ENCODE data around the gene DPT. TPM values are rescaled to one million over a fixed set of nuclear protein-coding genes. Genes with fewer than 3 reads are reported as not detected.

The DPT gene
- total RNA-seq, 1 experiment from 2014 or later: not detected

DNA sequence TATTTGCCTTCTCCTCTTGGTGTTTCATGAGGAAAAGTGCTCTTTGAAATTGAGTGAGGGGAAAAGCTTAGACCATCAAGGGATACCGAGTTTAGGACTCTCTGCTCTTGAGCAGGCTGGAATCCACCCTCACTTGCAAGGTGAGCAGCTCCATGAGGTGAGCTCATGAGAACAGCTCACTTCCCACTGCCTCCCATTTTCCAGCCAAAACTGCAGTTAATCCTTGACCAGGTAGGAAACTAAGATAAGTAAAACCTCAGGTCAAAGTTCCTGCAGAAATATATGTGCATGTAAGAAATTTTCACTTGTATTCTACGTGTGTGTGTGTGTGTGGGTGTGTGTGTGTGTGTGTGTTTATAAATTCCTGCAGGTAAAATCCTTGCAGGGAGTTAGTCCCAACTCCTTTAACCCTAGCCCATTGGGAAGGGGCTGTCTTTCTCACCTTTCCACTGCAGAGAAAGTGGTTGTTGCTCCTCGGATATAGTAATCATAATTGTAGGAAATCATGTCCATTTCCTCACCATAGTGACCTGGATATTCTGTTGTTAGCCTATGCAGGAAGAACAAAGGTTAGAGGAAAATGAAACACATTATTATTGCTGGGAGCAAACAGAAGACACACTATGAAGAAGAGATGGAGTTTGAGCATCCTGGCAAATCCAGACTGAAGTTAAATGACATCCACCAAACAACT is 28.3 kb downstream of the DPT start:
- no peak for DNase-seq (ENCODE audit: low read depth)

GRCh38 chr1:168698453-168698852 is 30.6 kb downstream of the DPT start:
- no peak for DNase-seq (ENCODE audit: low read depth)

DNA sequence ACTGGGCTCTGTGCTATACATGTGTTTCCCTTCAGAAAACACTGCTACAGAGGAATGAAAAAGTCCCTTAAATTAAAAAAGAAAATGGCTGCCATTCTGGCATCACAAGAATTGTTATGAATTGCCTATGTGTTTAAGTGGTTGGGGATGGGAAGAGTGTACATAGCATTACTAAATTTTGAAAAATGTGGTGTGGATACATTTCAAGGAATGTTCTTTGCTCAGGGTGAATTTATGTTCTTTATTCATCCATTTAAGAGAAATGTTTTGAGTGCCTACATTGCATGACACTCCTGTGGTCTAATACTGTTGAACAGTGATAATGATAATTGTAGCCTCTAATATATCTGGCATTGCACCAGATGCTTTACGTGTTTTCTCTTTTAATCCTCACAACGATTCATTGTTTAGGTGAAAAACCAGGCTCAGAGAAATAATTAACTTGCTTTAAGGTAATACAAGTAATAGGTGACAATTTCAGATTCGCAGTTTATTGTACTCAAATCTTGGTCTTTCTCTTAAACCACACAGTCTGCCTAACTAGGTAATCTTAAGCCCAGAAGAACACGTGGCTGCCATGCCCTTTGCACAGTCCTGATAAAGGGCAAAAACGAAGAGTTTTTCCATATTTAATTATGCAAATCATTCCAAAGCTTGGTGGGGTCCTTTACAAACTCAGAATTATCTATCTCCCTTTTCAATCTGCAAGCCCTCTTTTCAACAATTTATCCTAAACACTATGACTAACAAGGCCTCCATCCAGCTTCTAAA is 31.5 kb downstream of the DPT start:
- DNase-seq (ENCODE audit: low read depth): no peak

DNA sequence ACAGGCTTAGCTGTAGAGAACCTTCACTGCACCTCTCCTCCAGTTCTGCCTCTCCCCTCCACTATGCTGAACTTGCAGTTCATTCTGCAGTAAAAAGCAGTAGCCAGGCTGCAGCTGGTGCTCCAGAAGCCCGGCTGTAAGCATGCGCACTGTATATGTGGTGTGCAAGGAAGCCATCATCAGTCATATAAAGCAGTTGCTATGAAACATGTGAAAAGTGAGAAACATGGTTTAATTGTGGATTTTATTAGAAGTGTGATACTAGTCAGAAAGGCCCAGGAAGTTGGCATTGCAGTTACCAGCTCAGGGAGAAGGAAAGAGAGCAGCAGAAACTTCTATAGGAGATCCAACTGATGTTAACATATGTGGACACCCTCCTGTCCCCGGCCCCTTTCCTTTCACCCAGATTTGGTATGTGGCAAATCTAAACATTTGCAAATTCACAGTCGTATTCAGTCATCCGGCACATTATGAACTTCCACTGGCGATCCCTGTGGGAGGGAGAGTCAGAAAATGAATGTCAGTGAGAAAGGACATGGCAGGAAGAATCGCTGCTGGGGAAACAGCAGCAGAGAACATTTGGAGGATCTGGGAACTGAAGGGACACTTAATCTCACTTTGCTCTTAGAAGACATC is 32.8 kb downstream of the DPT start:
- no peak for DNase-seq (ENCODE audit: low read depth)

GRCh38 chr1:168693872-168694238 is 35.2 kb downstream of the DPT start:
- DNase-seq (ENCODE audit: low read depth): no peak

DNA sequence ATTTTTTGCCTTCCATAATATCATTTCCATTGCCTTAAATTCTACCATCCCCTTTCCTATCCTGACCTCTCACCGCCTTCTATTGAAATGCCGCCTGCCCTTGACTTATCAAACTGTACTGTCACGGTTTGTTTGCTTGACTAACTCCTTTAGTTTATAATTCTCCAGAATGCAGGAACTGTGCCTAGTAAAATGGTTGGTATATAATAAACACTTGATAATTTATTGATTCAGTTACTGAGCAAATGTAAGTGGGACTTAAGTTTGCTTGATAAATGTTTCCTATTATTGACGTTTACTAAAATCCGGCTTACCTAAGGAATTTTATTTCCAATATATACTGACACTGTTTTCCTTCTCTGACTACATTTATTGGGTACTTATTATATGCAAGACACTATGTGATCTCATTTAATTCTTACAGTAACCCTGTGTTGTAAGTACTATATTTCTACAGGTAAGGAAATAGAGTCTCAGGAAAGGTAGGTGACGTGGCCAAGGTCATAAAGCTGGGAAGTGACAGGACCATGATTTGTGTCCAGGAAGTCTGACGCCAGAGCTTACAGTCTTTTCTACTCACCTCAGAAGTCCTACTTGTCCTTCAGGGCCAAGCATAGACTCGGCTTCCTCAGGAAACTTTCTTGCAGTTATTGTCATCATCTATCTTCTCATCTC is 35.7 kb downstream of the DPT start:
- no peak for DNase-seq (ENCODE audit: low read depth)

DNA sequence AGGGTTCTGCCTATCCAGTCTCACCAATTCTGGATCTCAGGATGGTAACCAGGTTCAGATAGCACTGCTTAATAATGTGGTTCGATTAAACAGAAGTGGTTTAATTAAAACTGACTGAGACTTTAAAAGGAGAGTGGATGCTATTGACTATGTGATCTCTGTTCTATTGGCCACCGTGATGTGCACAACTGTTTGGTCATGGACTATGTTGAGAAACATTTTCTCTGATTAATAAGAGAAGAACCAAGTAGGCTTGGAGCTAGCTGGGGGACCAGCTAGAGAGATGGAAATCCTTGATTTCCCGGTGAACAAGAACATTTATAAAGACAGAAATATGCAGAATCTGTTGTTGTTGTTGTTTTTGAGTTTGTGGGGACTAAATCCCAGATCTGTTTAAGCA is 36.5 kb downstream of the DPT start:
- DNase-seq (ENCODE audit: low read depth): no peak

DNA sequence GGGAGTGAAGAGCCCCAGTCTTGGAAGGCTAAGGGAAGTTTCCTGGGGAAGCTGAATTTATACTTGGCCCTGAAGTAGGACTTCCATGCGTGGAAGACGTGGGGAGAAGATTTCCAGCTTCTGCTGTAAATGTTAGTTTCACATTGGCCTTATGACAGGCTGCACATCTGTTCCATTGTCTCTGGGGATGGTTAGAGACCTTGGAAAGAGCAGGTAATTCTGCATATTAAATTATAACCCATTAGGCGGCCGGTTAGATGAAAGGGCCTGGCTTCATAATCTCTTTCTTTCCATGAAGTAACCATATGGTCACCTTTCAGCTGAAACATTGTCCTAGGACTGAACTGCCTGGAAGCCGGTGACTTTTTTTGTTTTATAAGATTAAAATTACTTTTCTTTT is 37.5 kb downstream of the DPT start:
- no peak for DNase-seq (ENCODE audit: low read depth)

- peak; percentile 46 for DNase-seq (ENCODE audit: low read depth)
Measured at GRCh38 chr1:168689726-168690602, 39.0 kb downstream of the DPT start.

DNA sequence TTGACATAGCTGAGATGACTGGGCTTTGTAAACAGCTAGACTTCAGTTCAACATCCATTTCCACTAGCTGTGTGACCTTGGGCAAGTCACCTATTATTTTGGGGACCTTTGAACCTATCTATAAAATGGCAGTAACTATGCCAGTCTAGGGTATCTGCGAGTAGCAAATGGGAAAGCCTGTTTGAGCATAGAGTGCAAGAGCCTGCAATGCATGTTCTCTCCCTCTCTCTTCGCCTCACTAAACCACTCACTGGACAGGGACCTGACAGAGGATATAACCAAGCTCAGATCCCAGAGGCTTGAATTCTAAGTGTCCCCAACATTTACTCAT is 39.7 kb downstream of the DPT start:
- DNase-seq (ENCODE audit: low read depth): no peak

GRCh38 chr1:168688644-168689326 is 40.2 kb downstream of the DPT start:
- DNase-seq (ENCODE audit: low read depth): no peak

GRCh38 chr1:168687816-168688215 is 41.2 kb downstream of the DPT start:
- DNase-seq (ENCODE audit: low read depth): peak; percentile 5

GRCh38 chr1:168686666-168687065 is 42.3 kb downstream of the DPT start:
- no peak for DNase-seq (ENCODE audit: low read depth)

DNA sequence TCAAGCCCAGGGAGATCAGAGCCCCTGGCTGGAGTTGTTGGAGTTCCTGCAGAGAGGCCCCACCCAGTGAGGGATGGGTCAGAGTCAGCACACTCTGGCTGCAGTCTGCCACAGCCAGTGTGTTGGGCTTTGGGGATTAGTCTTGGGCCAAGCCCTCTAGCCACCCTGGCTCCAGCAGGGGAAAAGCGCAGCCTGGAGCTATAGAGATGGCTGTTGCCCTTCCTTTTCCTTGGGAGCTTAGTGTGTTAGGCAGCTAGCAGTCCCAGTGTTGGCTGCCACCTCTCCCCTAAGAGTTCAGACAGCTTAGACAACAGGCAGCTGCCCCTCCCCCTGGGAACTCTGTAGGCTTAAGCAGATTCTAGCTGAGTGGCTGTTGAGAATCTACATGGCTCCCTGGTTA is 45.1 kb downstream of the DPT start:
- DNase-seq (ENCODE audit: low read depth): no peak

- DNase-seq (ENCODE audit: low read depth): no peak
Measured at GRCh38 chr1:168676861-168677260, 52.1 kb downstream of the DPT start.

GRCh38 chr1:168676029-168676812 is 52.8 kb downstream of the DPT start:
- DNase-seq (ENCODE audit: low read depth): peak; percentile 14

DNA sequence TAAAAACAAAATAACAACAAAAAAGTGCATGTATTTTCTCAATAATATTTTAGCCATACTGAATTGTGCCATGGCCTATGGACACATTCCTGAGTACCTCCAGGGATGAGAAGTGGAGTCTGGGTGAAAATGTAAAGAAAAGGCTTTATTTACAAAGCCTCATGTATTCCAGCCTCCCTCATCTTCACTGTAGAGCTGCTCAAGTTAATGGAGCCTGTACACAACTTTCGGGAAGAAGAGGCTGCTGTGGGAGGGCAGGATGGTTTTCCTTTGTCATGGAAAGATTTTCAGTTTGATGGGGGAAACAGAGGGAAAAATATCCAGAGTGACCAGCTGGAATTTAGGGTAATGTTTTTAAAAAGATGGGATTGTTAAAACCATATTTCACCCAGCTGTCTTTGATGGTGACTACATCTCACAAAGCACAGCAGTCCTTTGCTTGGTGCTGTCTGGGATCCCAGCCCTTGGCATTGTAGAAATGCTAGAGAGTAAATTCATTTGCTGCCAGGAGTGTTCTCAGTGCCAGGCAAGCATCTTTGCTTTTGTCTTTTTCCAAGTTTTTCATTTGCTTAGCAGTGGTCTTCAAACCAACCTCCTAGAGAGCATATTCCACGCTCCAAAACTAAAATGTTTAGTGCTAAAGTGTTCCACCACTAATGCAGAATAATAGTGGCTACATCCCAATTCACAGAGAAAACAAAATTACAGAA is 54.9 kb downstream of the DPT start:
- no peak for DNase-seq (ENCODE audit: low read depth)

DNA sequence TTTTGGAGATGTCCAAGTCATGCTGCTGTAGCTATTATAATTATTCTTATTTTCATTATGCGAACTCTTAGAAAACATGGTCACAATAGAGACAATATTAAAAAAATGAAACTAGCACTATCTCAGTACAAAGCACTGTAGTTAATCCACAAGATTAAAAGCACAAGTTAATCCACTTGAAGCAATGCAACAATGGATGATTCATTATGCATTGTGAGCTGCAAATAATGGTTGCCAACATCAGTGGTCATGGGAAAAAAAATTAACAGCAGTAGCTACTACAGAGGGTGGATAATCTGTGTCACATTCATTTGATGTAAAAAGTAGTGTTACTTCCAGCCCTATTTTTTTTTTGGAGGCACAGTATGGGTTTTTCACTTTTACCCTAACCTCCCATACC is 56.7 kb downstream of the DPT start:
- no peak for DNase-seq (ENCODE audit: low read depth)

GRCh38 chr1:168671782-168672181 is 57.2 kb downstream of the DPT start:
- no peak for DNase-seq (ENCODE audit: low read depth)

Measured in HT1080 (cell line).